ENCODE results near the gene TARBP1. TPM values are rescaled to one million over a fixed set of nuclear protein-coding genes. Genes with fewer than 3 reads are reported as not detected.

Gene TARBP1
- total RNA-seq, 1 experiment from 2014 or later, result 47.3 TPM

GRCh38 chr1:234515821-234516241 is 36.9 kb upstream of the TARBP1 start:
- Histone ChIP-seq H3K27me3 (ENCODE audit: insufficient read depth, low read depth) (no peaks in the 10 kb centered on the region), H3K9me2 (ENCODE audit: insufficient read depth) (no peaks in the 10 kb centered on the region), H3K27ac (peak overlapping the region; percentile 82), H4K20me1 (ENCODE audit: insufficient read depth) (no peaks in the 10 kb centered on the region), H3K4me1 (replicated peaks; ENCODE audit: insufficient read depth) (peaks cover 37% of the 10 kb centered on the region), H3K36me3 (ENCODE audit: low read depth) (no peaks in the 10 kb centered on the region), H3F3A (ENCODE audit: insufficient read depth, low read depth) (peaks cover 36% of the 10 kb centered on the region), H3K4me3 (peak overlapping the region; percentile 3; the same call in 1 of the 2 replicates), H2AFZ (no peak overlapping the region), H3K4me2 (peak overlapping the region; percentile 44), H3K9me3 (ENCODE audit: insufficient read depth, low read depth) (no peaks in the 10 kb centered on the region), H3K79me2 (ENCODE audit: low read depth) (no peaks in the 10 kb centered on the region)
- ChIA-PET POLR2A (ENCODE audit: unreplicated experiment) (interaction anchor here (0.6 to 0.9 kb wide), 2 partner anchors 11 to 85 kb away, joined by 6 to 11 read pairs; no protein-coding TSS in a partner anchor), CTCF (interaction anchor here (0.6 to 0.7 kb wide), 2 partner anchors 208 to 947 kb away, joined by 3 read pairs; no protein-coding TSS in a partner anchor)
- no peak for TF ChIP-seq CTCF (conservative IDR thresholded peaks at IDR 0.05)
- TF ChIP-seq EZH2 (IDR thresholded peaks at IDR 0.05; ENCODE audit: low read depth), result no peak
- peak in 1 of 2 experiments; percentile 81 for DNase-seq
- intact Hi-C loops (cut with micrococcal nuclease; ENCODE audit: unreplicated experiment), result no loop called here
- no TSS peak for BruUV-seq (replicated peaks)

- H3K27me3 ChIP-seq (ENCODE audit: insufficient read depth, low read depth), result no peaks in the 10 kb centered on the region
- no TSS peak for BruUV-seq (replicated peaks)
- H3K9me2 ChIP-seq (ENCODE audit: insufficient read depth), result no peaks in the 10 kb centered on the region
- CTCF ChIA-PET, result interaction anchor here (0.6 kb wide), 1 partner anchor 209 kb away, joined by 3 read pairs; no protein-coding TSS in a partner anchor
- intact Hi-C loops (cut with micrococcal nuclease; ENCODE audit: unreplicated experiment), result no loop called here
- H3K27ac ChIP-seq, result peak overlapping the region; percentile 82
- H2AFZ ChIP-seq, result no peak overlapping the region
- DNase-seq, result peak; percentile 25 to 88
- peak overlapping the region; percentile 3; the same call in 1 of the 2 replicates for H3K4me3 ChIP-seq
- no peaks in the 10 kb centered on the region for H3K9me3 ChIP-seq (ENCODE audit: insufficient read depth, low read depth)
- no peaks in the 10 kb centered on the region for H3K36me3 ChIP-seq (ENCODE audit: low read depth)
- no peaks in the 10 kb centered on the region for H3K79me2 ChIP-seq (ENCODE audit: low read depth)
- H3K4me2 ChIP-seq, result peak overlapping the region; percentile 44
- H3F3A ChIP-seq (ENCODE audit: insufficient read depth, low read depth), result peaks cover 36% of the 10 kb centered on the region
- no peaks in the 10 kb centered on the region for H4K20me1 ChIP-seq (ENCODE audit: insufficient read depth)
- POLR2A ChIA-PET (ENCODE audit: unreplicated experiment), result interaction anchor here (0.8 to 0.9 kb wide), 2 partner anchors 10 to 86 kb away, joined by 4 to 11 read pairs; no protein-coding TSS in a partner anchor
- TF ChIP-seq EZH2 (IDR thresholded peaks at IDR 0.05; ENCODE audit: low read depth) (no peak), CTCF (conservative IDR thresholded peaks at IDR 0.05) (no peak)
- peaks cover 38% of the 10 kb centered on the region for H3K4me1 ChIP-seq (replicated peaks; ENCODE audit: insufficient read depth)
Measured at GRCh38 chr1:234515411-234515810, 36.4 kb upstream of the TARBP1 start.

GRCh38 chr1:234512451-234512861 is 33.5 kb upstream of the TARBP1 start:
- H3K9me2 ChIP-seq (ENCODE audit: insufficient read depth), result no peaks in the 10 kb centered on the region
- H3K27ac ChIP-seq, result no peak overlapping the region
- CTCF ChIA-PET, result no interaction called here
- POLR2A ChIA-PET (ENCODE audit: unreplicated experiment), result no interaction called here
- peaks cover 63% of the 10 kb centered on the region for H3K4me1 ChIP-seq (replicated peaks; ENCODE audit: insufficient read depth)
- no peaks in the 10 kb centered on the region for H3K36me3 ChIP-seq (ENCODE audit: low read depth)
- no peak overlapping the region for H2AFZ ChIP-seq
- H3K9me3 ChIP-seq (ENCODE audit: insufficient read depth, low read depth), result no peaks in the 10 kb centered on the region
- H3F3A ChIP-seq (ENCODE audit: insufficient read depth, low read depth), result peaks cover 43% of the 10 kb centered on the region
- no peak overlapping the region for H3K4me3 ChIP-seq
- H3K4me2 ChIP-seq, result no peak overlapping the region
- no peaks in the 10 kb centered on the region for H3K79me2 ChIP-seq (ENCODE audit: low read depth)
- H3K27me3 ChIP-seq (ENCODE audit: insufficient read depth, low read depth), result no peaks in the 10 kb centered on the region
- H4K20me1 ChIP-seq (ENCODE audit: insufficient read depth), result no peaks in the 10 kb centered on the region
- intact Hi-C loops (cut with micrococcal nuclease; ENCODE audit: unreplicated experiment), result no loop called here
- BruUV-seq (replicated peaks), result no TSS peak
- TF ChIP-seq EZH2 (IDR thresholded peaks at IDR 0.05; ENCODE audit: low read depth) (no peak), CTCF (conservative IDR thresholded peaks at IDR 0.05) (no peak)
- no peak for DNase-seq

All from PC-9 (cell line).